ENCODE results near the gene DNAJC16.

GRCh38 chr1:15507278-15507677 lies 19.4 kb upstream of the DNAJC16 start:
- TF ChIP-seq CTCF (IDR thresholded peaks at IDR 0.05) (peak in 4 of 7 experiments; percentile 15 to 28 (median 22)), POLR2A (IDR thresholded peaks at IDR 0.05) (no peak)
